Astrocyte (in vitro differentiated cells and primary cell): ENCODE data around the gene NSF. TPM values are rescaled to one million over a fixed set of nuclear protein-coding genes. Genes with fewer than 3 reads are reported as not detected.
A peak's percentile ranks its signal among the peaks of the same experiment; 100 is the strongest.
"Not testable (repeated sequence)": the region's sequence is repeated elsewhere in the genome, so short reads cannot be mapped to it uniquely, and the experiment has no call there.

Experiments used
- DNase-seq: peaks from one replicate; pipeline ENCODE4 v3.0.0-alpha.2; 2010; ENCODE audit warnings: low read depth
- FAIRE-seq: peaks from 2 replicates; lab custom pipeline; 2011; peaks lifted over from hg19 to GRCh38; lab: Jason Lieb, UNC
- H2AFZ ChIP-seq: 2 replicates; pipeline ENCODE4 v1.6.0; 2012; ENCODE audit warnings: low read depth, low read length, inconsistent platforms
- H3K27ac ChIP-seq: 2 replicates; pipeline ENCODE4 v1.5.1; 2011; ENCODE audit warnings: low read depth, low read length, inconsistent platforms
- H3K27me3 ChIP-seq: 2 replicates; pipeline ENCODE4 v1.6.0; 2011; ENCODE audit warnings: low read length, inconsistent platforms; ENCODE audit not compliant: insufficient read depth
- H3K36me3 ChIP-seq: 2 replicates; pipeline ENCODE4 v1.5.1; 2011; ENCODE audit warnings: low read length, inconsistent platforms; ENCODE audit not compliant: insufficient read depth
- H3K4me1 ChIP-seq: 2 replicates; pipeline ENCODE4 v1.5.1; 2011; ENCODE audit warnings: low read length, inconsistent platforms; ENCODE audit not compliant: insufficient read depth
- H3K4me2 ChIP-seq: 2 replicates; pipeline ENCODE4 v1.6.0; 2012; ENCODE audit warnings: low read length, inconsistent platforms
- H3K4me3 ChIP-seq: 2 replicates; pipeline ENCODE4 v1.5.1; 2011; ENCODE audit warnings: low read depth, mild to moderate bottlenecking, low read length, inconsistent platforms; ENCODE audit not compliant: insufficient read depth
- H3K79me2 ChIP-seq: 2 replicates; pipeline ENCODE4 v1.6.0; 2012; ENCODE audit warnings: mild to moderate bottlenecking, low read length, inconsistent platforms; ENCODE audit not compliant: insufficient read depth
- H3K9ac ChIP-seq: 2 replicates; pipeline ENCODE4 v1.6.0; 2012; ENCODE audit warnings: mild to moderate bottlenecking, low read length, inconsistent platforms
- H3K9me3 ChIP-seq: 2 replicates; pipeline ENCODE4 v1.5.1; 2012; ENCODE audit warnings: low read depth, mild to moderate bottlenecking, low read length, inconsistent platforms; ENCODE audit not compliant: insufficient read depth
- H4K20me1 ChIP-seq: 2 replicates; pipeline ENCODE4 v1.6.0; 2012; ENCODE audit warnings: low read length, inconsistent platforms; ENCODE audit not compliant: insufficient read depth
- H3K27ac Mint-ChIP-seq: one replicate; pipeline ENCODE4 v1.8.0; 2021; ENCODE audit warnings: mild to moderate bottlenecking, mixed read lengths; ENCODE audit not compliant: unreplicated experiment
- H3K27me3 Mint-ChIP-seq: one replicate; pipeline ENCODE4 v1.8.0; 2021; ENCODE audit warnings: low read depth, mixed read lengths; ENCODE audit not compliant: unreplicated experiment
- H3K36me3 Mint-ChIP-seq: one replicate; pipeline ENCODE4 v1.8.0; 2021; ENCODE audit warnings: low read depth, mixed read lengths; ENCODE audit not compliant: unreplicated experiment
- H3K4me1 Mint-ChIP-seq: one replicate; pipeline ENCODE4 v1.8.0; 2021; ENCODE audit warnings: low read depth, mixed read lengths; ENCODE audit not compliant: unreplicated experiment
- H3K4me3 Mint-ChIP-seq: one replicate; pipeline ENCODE4 v1.8.0; 2021; ENCODE audit warnings: mild to moderate bottlenecking, moderate library complexity, mixed read lengths; ENCODE audit not compliant: unreplicated experiment
- H3K9me3 Mint-ChIP-seq: one replicate; pipeline ENCODE4 v1.8.0; 2021; ENCODE audit warnings: mild to moderate bottlenecking, mixed read lengths; ENCODE audit not compliant: unreplicated experiment
- total RNA-seq: library from RNA; stranded (reverse); gene quantifications from 2 replicates; pipeline ENCODE4 v1.2.1, GENCODE V29; 2021

The NSF gene
- total RNA-seq, 1 donor from 2014 or later: 83.4 TPM

GRCh38 chr17:46641861-46642656 is 51.6 kb downstream of the NSF start:
- not testable (repeated sequence) for H3K9ac ChIP-seq, H3K4me3 Mint-ChIP-seq, H3K4me2 ChIP-seq, H3K27me3 ChIP-seq, H3K36me3 ChIP-seq, DNase-seq, H3K36me3 Mint-ChIP-seq, H3K4me1 ChIP-seq, H3K27ac Mint-ChIP-seq, H3K79me2 ChIP-seq, H3K9me3 ChIP-seq, H2AFZ ChIP-seq, H3K27ac ChIP-seq, H3K4me1 Mint-ChIP-seq, H3K9me3 Mint-ChIP-seq, H3K27me3 Mint-ChIP-seq, H3K4me3 ChIP-seq, H4K20me1 ChIP-seq
- peak; percentile 94 for FAIRE-seq

GRCh38 chr17:46647251-46647650 is 56.8 kb downstream of the NSF start:
- H3K9ac ChIP-seq, FAIRE-seq, H3K36me3 ChIP-seq: not testable (repeated sequence)

DNA sequence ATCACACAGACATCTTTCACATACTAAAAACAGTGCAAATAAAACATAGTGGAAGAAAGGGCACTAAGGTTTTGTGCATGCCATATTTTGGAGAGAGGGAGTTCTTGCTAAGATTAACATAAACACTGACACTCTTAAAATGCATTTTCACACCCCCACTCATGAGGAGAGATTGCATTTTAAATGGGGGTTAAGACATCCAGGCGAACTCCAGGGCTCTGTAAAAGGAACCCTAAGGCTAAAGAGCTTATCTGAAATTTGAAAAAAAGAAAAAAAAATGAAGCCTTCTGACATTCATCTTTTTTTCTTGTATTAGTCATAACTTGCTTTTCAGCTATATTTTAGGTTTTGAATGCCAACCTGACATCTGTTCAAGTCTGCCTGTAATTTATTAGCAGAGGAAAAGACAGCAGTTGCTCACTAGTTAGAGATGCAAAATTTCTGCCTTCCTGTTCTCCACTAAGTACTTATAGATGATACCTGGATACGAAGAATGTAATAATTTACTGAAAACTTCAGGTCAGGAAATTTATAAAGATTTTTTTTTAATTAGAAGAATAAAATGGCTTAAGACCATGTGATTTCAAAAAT is 57.3 kb downstream of the NSF start:
- not testable (repeated sequence) for H3K4me1 Mint-ChIP-seq, H3K27me3 Mint-ChIP-seq, H3K4me1 ChIP-seq, H3K9me3 ChIP-seq, H4K20me1 ChIP-seq, H3K27ac ChIP-seq, H3K4me3 ChIP-seq, H3K4me3 Mint-ChIP-seq, H3K9ac ChIP-seq, H3K27me3 ChIP-seq, H3K79me2 ChIP-seq, H2AFZ ChIP-seq, H3K27ac Mint-ChIP-seq, H3K36me3 Mint-ChIP-seq, DNase-seq, H3K36me3 ChIP-seq, H3K4me2 ChIP-seq, H3K9me3 Mint-ChIP-seq
- peak; percentile 87 for FAIRE-seq

More at GRCh38 chr17:46647251-46647650, 56.8 kb downstream of the NSF start:
- not testable (repeated sequence) for DNase-seq, H3K79me2 ChIP-seq, H3K36me3 Mint-ChIP-seq, H3K4me2 ChIP-seq, H3K27me3 ChIP-seq, H3K4me3 Mint-ChIP-seq, H3K9me3 Mint-ChIP-seq, H4K20me1 ChIP-seq, H3K4me1 ChIP-seq, H3K27ac Mint-ChIP-seq, H3K27ac ChIP-seq, H3K27me3 Mint-ChIP-seq, H3K4me1 Mint-ChIP-seq, H3K4me3 ChIP-seq, H2AFZ ChIP-seq, H3K9me3 ChIP-seq

- H3K27me3 ChIP-seq, H3K9me3 Mint-ChIP-seq, FAIRE-seq, H3K4me1 Mint-ChIP-seq, H3K4me3 Mint-ChIP-seq, H3K27ac ChIP-seq, H3K36me3 ChIP-seq, H2AFZ ChIP-seq, H3K4me2 ChIP-seq, H4K20me1 ChIP-seq, H3K36me3 Mint-ChIP-seq, DNase-seq, H3K4me3 ChIP-seq, H3K79me2 ChIP-seq, H3K9me3 ChIP-seq, H3K27ac Mint-ChIP-seq, H3K27me3 Mint-ChIP-seq, H3K9ac ChIP-seq, H3K4me1 ChIP-seq: not testable (repeated sequence)
These were observed 58.8 kb downstream of the NSF start for GRCh38 chr17:46649246-46649645.

DNA sequence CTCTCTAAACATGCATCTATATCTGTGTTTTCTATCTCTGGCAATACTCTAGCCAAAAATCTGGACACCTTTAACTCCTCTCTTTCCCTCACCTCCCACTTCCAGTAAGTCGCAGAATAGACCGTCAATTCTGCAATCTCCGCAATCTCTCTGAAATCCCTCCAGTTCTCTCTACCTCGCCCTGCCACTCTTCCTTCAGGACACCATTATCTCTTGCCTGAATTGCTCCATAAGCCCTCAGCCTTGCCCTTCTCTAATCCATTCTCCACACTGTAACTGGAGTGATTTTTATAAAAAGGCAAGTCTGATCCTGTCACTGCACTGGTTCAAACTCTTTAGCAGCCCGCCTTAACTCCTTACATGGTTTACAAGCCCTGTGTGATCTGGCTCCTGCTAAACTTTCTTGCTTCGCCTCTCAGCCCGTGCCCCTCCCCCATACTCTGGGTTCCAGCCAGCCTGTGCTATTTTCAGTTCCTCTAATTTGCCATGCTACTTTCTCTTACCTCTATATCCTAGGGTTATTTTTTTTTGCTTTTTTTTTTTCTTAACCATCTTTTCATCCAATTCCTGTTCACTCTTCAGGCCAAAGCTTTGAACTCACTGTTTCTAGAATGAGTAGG is 61.7 kb downstream of the NSF start:
- H3K79me2 ChIP-seq, H3K27ac ChIP-seq, H3K9ac ChIP-seq, H3K9me3 ChIP-seq, H3K4me2 ChIP-seq, H3K27ac Mint-ChIP-seq, H2AFZ ChIP-seq, H3K9me3 Mint-ChIP-seq, H3K36me3 ChIP-seq, H3K4me3 ChIP-seq, H4K20me1 ChIP-seq, H3K4me3 Mint-ChIP-seq, H3K4me1 ChIP-seq, DNase-seq, H3K27me3 ChIP-seq, H3K27me3 Mint-ChIP-seq, H3K36me3 Mint-ChIP-seq, H3K4me1 Mint-ChIP-seq: not testable (repeated sequence)
- FAIRE-seq: peak; percentile 43

DNA sequence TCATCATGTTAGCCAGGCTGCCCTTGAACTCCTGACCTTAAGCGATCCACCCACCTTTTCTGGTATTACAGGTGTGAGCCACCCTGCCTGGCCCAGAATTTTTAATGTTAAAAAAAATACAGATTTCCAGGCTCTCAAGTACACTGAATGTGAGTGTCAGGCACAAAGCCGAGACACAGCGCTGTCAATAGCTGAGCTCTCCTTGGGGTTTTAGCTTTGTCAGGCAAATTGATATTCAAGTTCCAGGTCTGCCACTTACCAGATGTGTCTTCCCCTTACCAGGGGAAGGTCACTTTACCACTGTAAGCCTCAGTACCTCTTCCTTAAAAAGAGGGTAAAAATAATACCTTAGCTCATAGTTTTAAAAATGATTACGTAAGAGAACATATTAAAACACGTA is 67.8 kb downstream of the NSF start:
- DNase-seq, H3K9me3 Mint-ChIP-seq, H3K36me3 ChIP-seq, H3K36me3 Mint-ChIP-seq, H3K4me1 ChIP-seq, H3K4me2 ChIP-seq, H3K79me2 ChIP-seq, H3K4me3 ChIP-seq, H3K27ac Mint-ChIP-seq, H3K4me3 Mint-ChIP-seq, H3K4me1 Mint-ChIP-seq, H3K27me3 Mint-ChIP-seq, H2AFZ ChIP-seq, H3K9me3 ChIP-seq, H3K27me3 ChIP-seq, H3K27ac ChIP-seq, H3K9ac ChIP-seq, H4K20me1 ChIP-seq: not testable (repeated sequence)
- FAIRE-seq: peak; percentile 65
